Vagina (tissue), 2 donors: ENCODE results near the gene FFAR1. TPM values are rescaled to one million over a fixed set of nuclear protein-coding genes. Genes with fewer than 3 reads are reported as not detected.
A peak's percentile ranks its signal among the peaks of the same experiment; 100 is the strongest.

ENCODE experiments used
- DNase-seq, 2 donors: peaks; one replicate each; pipeline ENCODE4 v3.0.0-alpha.2; 2017; ENCODE audit errors: extremely low spot score in 2 of 2
- H3K27ac ChIP-seq: fragments of 200-600 bp; sonication (generic); one replicate; pipeline ENCODE4 v1.5.1; 2019
- H3K27me3 ChIP-seq: fragments of 200-600 bp; sonication (generic); one replicate; pipeline ENCODE4 v1.5.1; 2019
- H3K36me3 ChIP-seq, 2 donors: fragments of 200-600 bp; sonication (generic); one replicate each; pipeline ENCODE4 v1.5.1; 2017 to 2019
- H3K4me1 ChIP-seq: fragments of 200-600 bp; sonication (generic); one replicate; pipeline ENCODE4 v1.5.1; 2019
- H3K4me3 ChIP-seq, 2 donors: fragments of 200-600 bp; sonication (generic); 1 replicate in 1 of 2; 2 replicates in 1 of 2; pipeline ENCODE4 v1.5.1; 2016 to 2019
- H3K9me3 ChIP-seq: fragments of 200-600 bp; sonication (generic); one replicate; pipeline ENCODE4 v1.5.1; 2019
- CTCF ChIP-seq, 3 experiments: fragments of 450-650 bp in 2 of 3; fragments of 200-600 bp in 1 of 3; sonication (generic) in 1 of 3; IDR thresholded peaks; one replicate each; pipeline ENCODE4 v1.5.1; 2017 to 2019; ENCODE audit warnings: antibody characterized with exemption in 3 of 3, mild to moderate bottlenecking in 2 of 3, moderate library complexity in 2 of 3
- POLR2A ChIP-seq, 2 donors: fragments of 450-650 bp; IDR thresholded peaks; one replicate each; pipeline ENCODE4 v1.6.1; 2017; ENCODE audit warnings: antibody characterized with exemption in 2 of 2, mild to moderate bottlenecking in 2 of 2, moderate library complexity in 2 of 2
- POLR2AphosphoS5 ChIP-seq, 2 donors: sonication (generic); formaldehyde crosslinking; IDR thresholded peaks; one replicate each; pipeline ENCODE4 v1.9.0; 2017; ENCODE audit warnings: antibody characterized with exemption in 2 of 2, mild to moderate bottlenecking in 2 of 2, low read depth in 1 of 2; ENCODE audit not compliant: insufficient read depth in 1 of 2
- intact Hi-C: fragments of 100-400 bp; cut with DNase I; formaldehyde crosslinking; loops from one replicate; pipeline ENCODE4 v1.15.1; 2023
- microRNA-seq: library from miRNA; unstranded; fragments of <30 nt; microRNA quantifications from one replicate; pipeline ENCODE4, GENCODE V29; 2017; ENCODE audit warnings: borderline number of aligned reads, borderline replicate concordance
- total RNA-seq: library from RNA; depleted of rRNA; stranded (reverse); fragments of >200 nt; gene quantifications from one replicate; pipeline ENCODE4 v1.2.3, GENCODE V29; 2016

FFAR1 gene
- total RNA-seq, 1 donor from 2014 or later = not detected

DNA sequence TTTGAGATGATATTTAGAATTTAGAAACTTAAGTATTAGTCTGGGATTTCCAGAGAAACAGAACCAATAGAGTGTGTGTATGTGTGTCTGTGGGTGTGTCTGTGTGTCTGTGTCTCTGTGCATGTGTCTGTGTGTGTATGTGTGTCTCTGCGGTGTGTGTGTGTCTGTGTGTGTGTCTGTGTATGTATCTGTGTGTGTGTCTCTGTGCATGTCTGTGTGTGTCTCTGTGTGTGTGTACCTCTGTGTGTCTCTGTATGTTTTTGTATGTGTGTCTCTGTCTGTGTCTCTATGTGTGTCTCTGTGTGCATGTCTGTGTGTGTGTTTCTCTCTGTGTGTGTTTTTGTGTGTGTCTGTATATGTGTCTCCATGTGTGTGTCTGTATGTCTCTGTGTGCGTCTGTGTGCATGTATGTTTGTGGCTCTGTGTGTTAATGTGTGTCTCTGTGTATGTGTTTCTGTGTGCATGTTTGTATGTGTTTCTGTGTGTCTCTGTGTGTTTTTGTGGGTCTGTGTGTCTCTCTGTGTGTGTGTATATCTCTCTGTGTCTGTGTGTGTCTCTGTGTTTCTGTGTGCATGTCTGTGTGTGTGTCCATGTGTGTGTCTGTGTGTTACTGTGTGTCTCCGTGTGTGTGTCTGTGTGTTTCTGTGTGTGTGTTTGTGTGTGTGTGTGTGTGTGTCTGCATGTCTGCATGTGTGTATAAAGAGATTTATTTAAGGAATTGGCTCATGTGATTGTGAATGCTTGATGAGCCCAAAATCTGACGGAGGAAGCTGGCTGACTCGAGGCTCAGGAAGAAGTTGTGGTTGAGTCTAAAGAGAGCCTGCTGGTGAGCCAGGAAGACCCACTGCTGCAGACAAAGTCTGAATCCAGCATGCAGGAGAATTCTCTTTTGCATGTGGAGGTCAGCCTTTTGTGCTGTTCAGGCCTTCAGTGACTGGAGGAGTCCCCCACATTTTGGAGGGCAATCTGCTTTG, 45.3 kb downstream of the FFAR1 start:
- H3K27ac ChIP-seq = no peak overlapping the region
- H3K4me1 ChIP-seq = peaks cover 6% of the 10 kb centered on the region
- peak in 1 of 2 donors; percentile 52 for DNase-seq
- H3K27me3 ChIP-seq = no peaks in the 10 kb centered on the region
- intact Hi-C loops = no loop called here
- H3K9me3 ChIP-seq = no peaks in the 10 kb centered on the region
- no peak overlapping the region for H3K4me3 ChIP-seq
- TF ChIP-seq CTCF (IDR thresholded peaks at IDR 0.05) (no peak), POLR2AphosphoS5 (IDR thresholded peaks at IDR 0.05; ENCODE audit: insufficient read depth in 1 of 2, low read depth in 1 of 2) (no peak), POLR2A (IDR thresholded peaks at IDR 0.05) (no peak)
- no peaks in the 10 kb centered on the region for H3K36me3 ChIP-seq

DNA sequence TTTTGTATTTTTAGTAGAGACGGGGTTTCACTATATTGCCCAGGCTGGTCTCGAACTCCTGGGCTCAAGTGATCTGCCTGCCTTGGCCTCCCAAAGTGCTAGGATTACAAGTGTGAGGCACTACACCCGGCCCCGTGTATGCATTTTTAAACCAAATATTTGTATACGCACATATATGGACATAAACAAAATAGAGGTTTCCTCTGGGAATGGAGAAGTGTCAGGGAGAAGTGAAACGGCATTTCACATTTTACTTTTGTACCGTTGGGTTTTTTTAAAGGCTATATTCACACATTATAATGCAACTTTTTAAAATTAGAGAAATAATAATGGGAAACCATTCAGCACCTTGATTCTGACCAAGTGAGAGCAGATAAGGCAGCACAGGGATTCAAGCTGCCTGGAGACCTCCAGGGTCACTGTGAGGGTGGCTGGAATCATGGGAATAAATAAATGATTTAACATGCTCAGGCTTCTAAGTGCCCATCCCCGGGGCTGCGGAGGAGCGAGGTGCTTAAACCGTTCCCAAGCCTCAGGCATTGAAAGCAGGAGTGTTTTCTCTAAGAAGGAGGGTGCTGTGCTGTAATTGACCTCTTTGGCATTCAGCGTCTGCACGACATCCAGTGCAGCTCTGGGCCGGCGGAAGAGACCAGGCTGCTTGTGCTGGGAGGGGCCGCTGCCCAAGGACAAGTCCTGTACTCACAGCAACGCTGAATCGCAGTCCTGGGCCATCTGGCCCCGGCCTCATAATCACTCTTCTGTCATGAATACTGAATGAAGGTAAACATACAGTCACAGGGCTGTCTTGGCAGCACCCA, 47.9 kb downstream of the FFAR1 start:
- Histone ChIP-seq H3K27ac (no peak overlapping the region), H3K27me3 (no peaks in the 10 kb centered on the region), H3K4me1 (no peaks in the 10 kb centered on the region), H3K4me3 (no peak overlapping the region), H3K36me3 (no peaks in the 10 kb centered on the region), H3K9me3 (no peaks in the 10 kb centered on the region)
- intact Hi-C loops = no loop called here
- TF ChIP-seq CTCF (IDR thresholded peaks at IDR 0.05) = no peak
- TF ChIP-seq POLR2A (IDR thresholded peaks at IDR 0.05) = no peak
- TF ChIP-seq POLR2AphosphoS5 (IDR thresholded peaks at IDR 0.05; ENCODE audit: insufficient read depth in 1 of 2, low read depth in 1 of 2) = no peak
- no peak for DNase-seq

DNA sequence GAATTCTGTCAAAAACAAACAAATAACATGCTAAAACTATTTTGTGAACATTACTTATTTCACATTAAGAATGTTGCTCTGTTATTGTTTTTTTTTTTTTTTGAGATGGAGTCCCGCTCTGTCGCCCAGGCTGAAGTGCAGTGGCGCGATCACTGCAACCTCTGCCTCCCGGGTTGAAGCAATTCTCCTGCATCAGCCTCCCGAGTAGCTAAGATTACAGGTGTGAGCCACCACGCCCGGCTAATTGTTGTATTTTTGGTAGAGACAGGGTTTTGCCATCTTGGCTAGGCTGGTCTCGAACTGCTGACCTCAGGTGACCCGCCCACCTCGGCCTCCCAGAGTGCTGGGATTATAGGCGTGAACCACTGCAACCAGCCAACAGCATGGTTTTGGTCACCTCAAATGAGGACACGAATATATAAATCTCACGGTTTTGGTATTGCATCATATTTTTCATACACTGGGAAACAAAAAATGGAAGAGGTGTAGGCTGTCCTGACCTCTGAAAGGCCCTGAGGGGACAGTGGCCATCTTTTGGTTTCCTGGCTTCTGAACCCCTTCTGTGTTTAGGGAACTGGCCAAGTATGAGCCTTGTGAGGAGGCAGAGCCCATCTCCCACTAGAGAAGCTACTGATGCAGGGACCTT, 48.7 kb downstream of the FFAR1 start:
- no peaks in the 10 kb centered on the region for H3K9me3 ChIP-seq
- no peak overlapping the region for H3K27ac ChIP-seq
- intact Hi-C loops = no loop called here
- H3K27me3 ChIP-seq = no peaks in the 10 kb centered on the region
- no peaks in the 10 kb centered on the region for H3K36me3 ChIP-seq
- DNase-seq = no peak
- H3K4me1 ChIP-seq = no peaks in the 10 kb centered on the region
- no peak overlapping the region for H3K4me3 ChIP-seq
- TF ChIP-seq CTCF (IDR thresholded peaks at IDR 0.05) = no peak
- no peak for TF ChIP-seq POLR2AphosphoS5 (IDR thresholded peaks at IDR 0.05; ENCODE audit: insufficient read depth in 1 of 2, low read depth in 1 of 2)
- no peak for TF ChIP-seq POLR2A (IDR thresholded peaks at IDR 0.05)

GRCh38 chr19:35397064-35397463, 49.4 kb downstream of the FFAR1 start:
- no peaks in the 10 kb centered on the region for H3K4me1 ChIP-seq
- intact Hi-C loops = no loop called here
- no peak overlapping the region for H3K4me3 ChIP-seq
- DNase-seq = no peak
- H3K27me3 ChIP-seq = no peaks in the 10 kb centered on the region
- no peak overlapping the region for H3K27ac ChIP-seq
- no peaks in the 10 kb centered on the region for H3K9me3 ChIP-seq
- H3K36me3 ChIP-seq = no peaks in the 10 kb centered on the region
- no peak for TF ChIP-seq POLR2AphosphoS5 (IDR thresholded peaks at IDR 0.05; ENCODE audit: insufficient read depth in 1 of 2, low read depth in 1 of 2)
- no peak for TF ChIP-seq POLR2A (IDR thresholded peaks at IDR 0.05)
- TF ChIP-seq CTCF (IDR thresholded peaks at IDR 0.05) = no peak

Small RNA genes within 50 kb of the gene (microRNA-seq; reads per million reads assigned to microRNA genes)
- not detected for gene MIR5196

Other genes with a start within 250 kb of the FFAR1 start
- gene FXYD3, start 232.1 kb upstream of the FFAR1 start, total RNA-seq = 788 TPM
- 32.9 TPM for gene LGI4, start 212.8 kb upstream of the FFAR1 start, total RNA-seq
- gene FXYD1, start 209.1 kb upstream of the FFAR1 start, total RNA-seq = 135 TPM
- 3.4 TPM for gene FXYD7, start 204.6 kb upstream of the FFAR1 start, total RNA-seq
- 144 TPM for gene FXYD5, start 193.2 kb upstream of the FFAR1 start, total RNA-seq
- gene FAM187B, start 119.2 kb upstream of the FFAR1 start, total RNA-seq = not detected
- gene LSR, start 98.9 kb upstream of the FFAR1 start, total RNA-seq = 32.9 TPM
- 95.5 TPM for gene USF2, start 78.9 kb upstream of the FFAR1 start, total RNA-seq
- gene HAMP, start 65.4 kb upstream of the FFAR1 start, total RNA-seq = not detected
- gene MAG, start 55.7 kb upstream of the FFAR1 start, total RNA-seq = not detected
- 7.6 TPM for gene CD22, start 18.7 kb upstream of the FFAR1 start, total RNA-seq
- gene FFAR3, start 10.6 kb downstream of the FFAR1 start, total RNA-seq = not detected
- not detected for gene GPR42, start 23.2 kb downstream of the FFAR1 start, total RNA-seq
- gene FFAR2, start 100.4 kb downstream of the FFAR1 start, total RNA-seq = not detected
- gene KRTDAP, start 142.6 kb downstream of the FFAR1 start, total RNA-seq = 687 TPM
- 237 TPM for gene DMKN, start 165.7 kb downstream of the FFAR1 start, total RNA-seq
- 162 TPM for gene SBSN, start 180.4 kb downstream of the FFAR1 start, total RNA-seq
- gene GAPDHS, start 185.6 kb downstream of the FFAR1 start, total RNA-seq = not detected
- gene TMEM147, start 197.7 kb downstream of the FFAR1 start, total RNA-seq = 104 TPM
- not detected for gene ATP4A, start 215.8 kb downstream of the FFAR1 start, total RNA-seq
- gene PMIS2, start 238.3 kb downstream of the FFAR1 start, total RNA-seq = not detected